Esophagus squamous epithelium (tissue), 4 donors: ENCODE measurements around the gene TIAM2.

ENCODE experiments used
- POLR2A ChIP-seq, 4 donors: fragments of 450-650 bp; IDR thresholded peaks; one replicate each; pipeline ENCODE4 v1.6.1; 2017; ENCODE audit warnings: antibody characterized with exemption in 4 of 4, mild to moderate bottlenecking in 4 of 4, moderate library complexity in 3 of 4
- TF ChIP-seq, protein P1 (sequence below), 6 experiments: fragments of 450-650 bp in 4 of 6; fragments of 200-600 bp in 2 of 6; sonication (generic) in 2 of 6; IDR thresholded peaks; one replicate each; pipeline ENCODE4 v1.5.1; 2016 to 2019; ENCODE audit warnings: antibody characterized with exemption in 6 of 6, mild to moderate bottlenecking in 4 of 6, moderate library complexity in 4 of 6

DNA sequence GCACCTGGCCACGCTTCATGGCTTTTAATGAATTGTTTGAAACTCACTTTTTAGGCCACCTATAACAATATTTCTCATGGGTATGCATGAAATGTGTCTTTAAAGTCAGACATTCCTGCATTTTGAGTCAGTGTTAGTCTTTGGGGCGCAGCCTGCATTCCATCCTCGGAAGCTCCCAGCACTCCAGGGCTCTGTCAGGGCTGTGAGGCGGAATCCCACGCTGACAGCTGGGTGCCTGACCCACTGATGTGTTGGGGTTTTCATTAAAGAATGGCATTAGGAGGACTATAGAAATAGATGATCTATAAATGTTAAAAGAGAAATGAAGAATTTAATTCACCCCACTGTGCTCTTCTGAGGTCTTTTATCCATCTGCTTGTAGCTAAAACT lies 252.5 kb downstream of the TIAM2 start:
- TF ChIP-seq, protein P1, sequence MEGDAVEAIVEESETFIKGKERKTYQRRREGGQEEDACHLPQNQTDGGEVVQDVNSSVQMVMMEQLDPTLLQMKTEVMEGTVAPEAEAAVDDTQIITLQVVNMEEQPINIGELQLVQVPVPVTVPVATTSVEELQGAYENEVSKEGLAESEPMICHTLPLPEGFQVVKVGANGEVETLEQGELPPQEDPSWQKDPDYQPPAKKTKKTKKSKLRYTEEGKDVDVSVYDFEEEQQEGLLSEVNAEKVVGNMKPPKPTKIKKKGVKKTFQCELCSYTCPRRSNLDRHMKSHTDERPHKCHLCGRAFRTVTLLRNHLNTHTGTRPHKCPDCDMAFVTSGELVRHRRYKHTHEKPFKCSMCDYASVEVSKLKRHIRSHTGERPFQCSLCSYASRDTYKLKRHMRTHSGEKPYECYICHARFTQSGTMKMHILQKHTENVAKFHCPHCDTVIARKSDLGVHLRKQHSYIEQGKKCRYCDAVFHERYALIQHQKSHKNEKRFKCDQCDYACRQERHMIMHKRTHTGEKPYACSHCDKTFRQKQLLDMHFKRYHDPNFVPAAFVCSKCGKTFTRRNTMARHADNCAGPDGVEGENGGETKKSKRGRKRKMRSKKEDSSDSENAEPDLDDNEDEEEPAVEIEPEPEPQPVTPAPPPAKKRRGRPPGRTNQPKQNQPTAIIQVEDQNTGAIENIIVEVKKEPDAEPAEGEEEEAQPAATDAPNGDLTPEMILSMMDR (IDR thresholded peaks at IDR 0.05): no peak
- TF ChIP-seq POLR2A (IDR thresholded peaks at IDR 0.05): no peak
